ENCODE results near the gene STRA6. TPM values are rescaled to one million over a fixed set of nuclear protein-coding genes. Genes with fewer than 3 reads are reported as not detected.
A peak's percentile ranks its signal among the peaks of the same experiment; 100 is the strongest.

Gene STRA6
- total and polyA plus RNA-seq, 2 of the 8 experiments (the other 6 are each of a cell fraction or from before 2014, with no cell fraction given), result 9.3 to 14.5 TPM

- H2BK15ac ChIP-seq (ENCODE audit: low read length), result no peak overlapping the region
- no peak for TF ChIP-seq MAFK (IDR thresholded peaks at IDR 0.05; ENCODE audit: low read depth, low read length)
- no peak for TF ChIP-seq BRCA1 (IDR thresholded peaks at IDR 0.05; ENCODE audit: low read depth, low read length)
- TF ChIP-seq EZH2 (IDR thresholded peaks at IDR 0.05; ENCODE audit: low read depth, low read length, severe bottlenecking), result no peak
- TF ChIP-seq GABPA (IDR thresholded peaks at IDR 0.05; ENCODE audit: borderline replicate concordance, insufficient read depth, low read length), result no peak
- no peak for TF ChIP-seq SP4 (IDR thresholded peaks at IDR 0.05; ENCODE audit: low read length)
- TF ChIP-seq CBX8 (IDR thresholded peaks at IDR 0.05; ENCODE audit: borderline replicate concordance, low read depth, low read length), result no peak
- TF ChIP-seq CHD1 (IDR thresholded peaks at IDR 0.05; ENCODE audit: low read depth, low read length), result no peak
- no peak for TF ChIP-seq EGR1 (IDR thresholded peaks at IDR 0.05; ENCODE audit: borderline replicate concordance, low read depth, low read length)
- no peak for TF ChIP-seq SIX5 (IDR thresholded peaks at IDR 0.05; ENCODE audit: low read depth, low read length)
- no peak for TF ChIP-seq SUZ12 (IDR thresholded peaks at IDR 0.05; ENCODE audit: low read length)
- TF ChIP-seq ZNF274 (IDR thresholded peaks at IDR 0.05; ENCODE audit: borderline replicate concordance, extremely low read depth, low read length), result no peak
- no peak for TF ChIP-seq SIN3A (conservative IDR thresholded peaks at IDR 0.05 in 1 of 2, IDR thresholded peaks at IDR 0.05 in 1 of 2; ENCODE audit: low read depth in 1 of 2, low read length in 2 of 2)
- TF ChIP-seq RFX5 (IDR thresholded peaks at IDR 0.05; ENCODE audit: borderline replicate concordance, low read depth, low read length), result no peak
These were observed 46.7 kb downstream of the STRA6 start for GRCh38 chr15:74155766-74156417.

More at GRCh38 chr15:74155766-74156417, 46.7 kb downstream of the STRA6 start:
- Histone ChIP-seq H3K79me2 (ENCODE audit: control insufficient read depth in 1 of 2, insufficient read depth in 2 of 2, low read length in 2 of 2) (no peaks in the 10 kb centered on the region), H4K8ac (ENCODE audit: extremely low read depth, insufficient read depth, low read length) (peak overlapping the region; percentile 71; the same call in 1 of the 2 replicates), H4K5ac (ENCODE audit: insufficient read length, low read depth, low read length) (no peak overlapping the region), H2BK12ac (ENCODE audit: low read depth, low read length) (no peak overlapping the region), H3K9ac (replicated peaks in 1 of 4; ENCODE audit: extremely low read depth in 1 of 4, low read depth in 3 of 4, low read length in 3 of 4) (no peak overlapping the region), H2AFZ (ENCODE audit: low read length) (no peak overlapping the region), H3K4me2 (ENCODE audit: insufficient read depth in 1 of 2, low read depth in 2 of 2, low read length in 2 of 2) (no peak overlapping the region), H3K79me1 (ENCODE audit: low read depth, low read length) (no peaks in the 10 kb centered on the region), H2BK5ac (ENCODE audit: low read depth, low read length) (no peak overlapping the region), H2BK20ac (ENCODE audit: low read length) (no peak overlapping the region), H3K18ac (ENCODE audit: extremely low read depth, low read length) (no peak overlapping the region), H4K91ac (replicated peaks; ENCODE audit: insufficient read length, low read length) (no peak overlapping the region), H3K56ac (replicated peaks; ENCODE audit: insufficient read length, low read depth, low read length) (no peak overlapping the region), H3K4me1 (replicated peaks in 1 of 4; ENCODE audit: control insufficient read depth in 3 of 4, insufficient read depth in 4 of 4, low read length in 3 of 4) (peaks cover 0 to 2% (median 0%) of the 10 kb centered on the region in 4 experiments; a peak in 1 of 7 replicates), H3K14ac (ENCODE audit: insufficient read length) (no peak overlapping the region), H3K4ac (replicated peaks; ENCODE audit: insufficient read length, low read depth, low read length) (no peak overlapping the region), H3K9me3 (ENCODE audit: insufficient read depth in 2 of 2, low read depth in 1 of 2, low read length in 1 of 2) (no peaks in the 10 kb centered on the region), H3K27ac (ENCODE audit: low read depth, low read length) (no peak overlapping the region), H3K4me3 (ENCODE audit: extremely low read depth in 1 of 4, insufficient read depth in 2 of 4, low read depth in 3 of 4, low read length in 4 of 4) (no peak overlapping the region), H4K20me1 (replicated peaks in 1 of 2; ENCODE audit: control insufficient read depth in 1 of 2, insufficient read depth in 2 of 2, low read length in 2 of 2) (no peaks in the 10 kb centered on the region), H3K23me2 (ENCODE audit: low read depth, low read length) (no peaks in the 10 kb centered on the region), H3K36me3 (ENCODE audit: control insufficient read depth in 2 of 4, insufficient read depth in 4 of 4, low read length in 3 of 4) (no peaks in the 10 kb centered on the region), H2BK120ac (replicated peaks; ENCODE audit: low read depth, low read length) (no peak overlapping the region), H3K23ac (ENCODE audit: insufficient read length) (no peak overlapping the region), H2AK5ac (ENCODE audit: low read depth, low read length) (no peak overlapping the region), H3K27me3 (replicated peaks in 1 of 4; ENCODE audit: control insufficient read depth in 3 of 4, extremely low read depth in 1 of 4, insufficient read depth in 3 of 4, low read length in 3 of 4) (no peaks in the 10 kb centered on the region; a peak in 1 of 7 replicates)
- 88% methylated on average over 14 of the region's 14 CpGs; no CpG with 5 or more reads in 1 of the 2 experiments for WGBS, 2 experiments (ENCODE audit: extremely low coverage in 1 of 2, insufficient coverage in 1 of 2, insufficient read length in 1 of 2, insufficient replicate concordance in 2 of 2, low coverage in 1 of 2, low lambda C conversion rate in 2 of 2, missing lambda C conversion rate in 1 of 2)
- ChIA-PET CTCF (ENCODE audit: partially characterized antibody) (interaction anchor here (0.6 to 4.5 kb wide), 13 partner anchors 9 to 1673 kb away, joined by 3 to 24 read pairs (median 4); no protein-coding TSS in a partner anchor), POLR2A (ENCODE audit: partially characterized antibody) (interaction anchor here (1.0 to 1.7 kb wide), 3 partner anchors 13 to 39 kb away, joined by 3 to 4 read pairs (median 3); no protein-coding TSS in a partner anchor)
- no peak for DNase-seq (ENCODE audit: low read depth in 1 of 2, low spot score in 2 of 2)
- no peak for FAIRE-seq

All from H1 (cell line).